Measurements from ENCODE around the gene ADAMTS12. TPM values are rescaled to one million over a fixed set of nuclear protein-coding genes. Genes with fewer than 3 reads are reported as not detected.

ADAMTS12 gene
- total and polyA plus RNA-seq, 2 of the 8 experiments (the other 6 are each of a cell fraction or from before 2014, with no cell fraction given): 6.4 to 12.8 TPM

- TF ChIP-seq CHD7 (IDR thresholded peaks at IDR 0.05; ENCODE audit: insufficient replicate concordance, low read length): no peak
- TF ChIP-seq SIRT6 (IDR thresholded peaks at IDR 0.05; ENCODE audit: low read length): no peak
- no peak for TF ChIP-seq YY1 (IDR thresholded peaks at IDR 0.05; ENCODE audit: low read depth, low read length)
- TF ChIP-seq RAD21 (IDR thresholded peaks at IDR 0.05 in 1 of 2, conservative IDR thresholded peaks at IDR 0.05 in 1 of 2; ENCODE audit: low read depth in 2 of 2, low read length in 2 of 2): no peak
- TF ChIP-seq KDM4A (IDR thresholded peaks at IDR 0.05; ENCODE audit: low read depth, low read length, severe bottlenecking): no peak
- TF ChIP-seq SP2 (IDR thresholded peaks at IDR 0.05; ENCODE audit: low read length): no peak
- TF ChIP-seq CBX5 (IDR thresholded peaks at IDR 0.05; ENCODE audit: low read depth, low read length): no peak
- TF ChIP-seq RXRA (IDR thresholded peaks at IDR 0.05; ENCODE audit: insufficient read depth, low read depth, low read length): no peak
- no peak for TF ChIP-seq CHD1 (IDR thresholded peaks at IDR 0.05; ENCODE audit: low read depth, low read length)
Measured at GRCh38 chr5:33556330-33557328, 335.2 kb downstream of the ADAMTS12 start (continued).

Measured in H1 (cell line).